HCT116 (cell line): ENCODE results near the gene DIP2C.

Source experiments
- CEBPB ChIP-seq: IDR thresholded peaks from 2 replicates; pipeline ENCODE4 v1.6.1; 2012; ENCODE audit warnings: low read depth
- CTCF ChIP-seq, 3 experiments: fragments of 200-600 bp in 1 of 3; sonication (generic) in 1 of 3; IDR thresholded peaks in 2 of 3; conservative IDR thresholded peaks in 1 of 3; 2 replicates each; pipeline ENCODE4 v1.5.1; 2012 to 2017; ENCODE audit warnings: low read depth in 2 of 3, low read length in 2 of 3, antibody characterized with exemption in 1 of 3, borderline replicate concordance in 1 of 3, control low read depth in 1 of 3, mild to moderate bottlenecking in 1 of 3, mixed read lengths in 1 of 3, mixed run types in 1 of 3, moderate library complexity in 1 of 3; ENCODE audit not compliant: insufficient read depth in 1 of 3
- EZH2 ChIP-seq: fragments of 200-600 bp; sonication (generic); IDR thresholded peaks from 2 replicates; pipeline ENCODE4 v1.6.1; 2017; ENCODE audit warnings: antibody characterized with exemption, mixed run types
- POLR2A ChIP-seq: IDR thresholded peaks from 2 replicates; pipeline ENCODE4 v1.7.0; 2011; ENCODE audit warnings: borderline replicate concordance; ENCODE audit not compliant: insufficient read depth, insufficient read length; ENCODE audit errors: extremely low read depth
- POLR2AphosphoS5 ChIP-seq: IDR thresholded peaks from 2 replicates; pipeline ENCODE4 v1.6.1; 2011; ENCODE audit warnings: mild to moderate bottlenecking, low read depth, low read length, moderate library complexity
- TF ChIP-seq, protein P1 (sequence below): IDR thresholded peaks from 2 replicates; pipeline ENCODE4 v1.6.1; 2012

DNA sequence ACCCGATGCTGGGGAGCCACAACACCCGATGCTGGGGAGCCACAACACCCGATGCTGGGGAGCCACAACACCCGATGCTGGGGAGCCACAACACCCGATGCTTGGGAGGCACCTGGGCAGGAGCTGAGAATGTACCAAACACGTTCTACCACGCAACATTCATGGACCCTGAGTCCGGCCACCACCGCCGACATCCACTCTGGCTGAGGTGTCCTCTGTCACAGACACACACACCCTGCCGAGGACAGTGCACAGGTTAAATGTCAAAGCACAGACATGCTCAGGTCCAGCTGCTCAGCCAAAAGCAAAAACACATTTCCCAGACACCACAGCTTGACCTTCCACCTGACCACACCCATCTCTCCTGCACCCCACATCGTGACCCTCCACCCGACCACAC, 148.4 kb downstream of the DIP2C start:
- TF ChIP-seq CTCF (IDR thresholded peaks at IDR 0.05 in 2 of 3, conservative IDR thresholded peaks at IDR 0.05 in 1 of 3; ENCODE audit: borderline replicate concordance in 1 of 3, insufficient read depth in 1 of 3, low read depth in 2 of 3, low read length in 2 of 3) (no peak), POLR2A (no peak), POLR2AphosphoS5 (no peak), CEBPB (no peak), EZH2 (no peak)
- TF ChIP-seq, protein P1, sequence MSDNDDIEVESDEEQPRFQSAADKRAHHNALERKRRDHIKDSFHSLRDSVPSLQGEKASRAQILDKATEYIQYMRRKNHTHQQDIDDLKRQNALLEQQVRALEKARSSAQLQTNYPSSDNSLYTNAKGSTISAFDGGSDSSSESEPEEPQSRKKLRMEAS = no peak
